K562 (cell line): ENCODE measurements around the gene CHD6. TPM values are rescaled to one million over a fixed set of nuclear protein-coding genes. Genes with fewer than 3 reads are reported as not detected.

ENCODE experiments used
- ATAC-seq: fragments of 200-7000 bp; cut with Tn5 transposase; 3 replicates; pipeline ENCODE4 v1.9.1; 2020; ENCODE audit warnings: moderate library complexity
- BruUV-seq: library from RNA; stranded (reverse); fragments of 400-500 nt; replicated peaks from 2 replicates; lab custom pipeline; 2021; lab: Mats Ljungman, UMichigan
- CTCF ChIA-PET: fragments of 300-600 bp; formaldehyde crosslinking; extraction: SDS; loops from one replicate; lab custom pipeline; 2021; ENCODE audit warnings: low intra/inter-chr PET ratio; lab: Yijun Ruan, JAX
- POLR2A ChIA-PET: fragments of 300-600, 350-650 bp; sonication (Branson Sonifier 250); formaldehyde crosslinking; extraction: SDS; loops from one replicate; lab custom pipeline; 2021; ENCODE audit warnings: antibody characterized with exemption, inconsistent platforms; lab: Yijun Ruan, JAX
- DNase-seq, 4 experiments: peaks; one replicate each; pipeline versions ENCODE4 v3.0.0 to v3.0.0-alpha.2; 2011 to 2018; ENCODE audit warnings: low spot score in 3 of 4, mixed read lengths in 3 of 4; ENCODE audit errors: extremely low read depth in 1 of 4
- FAIRE-seq: peaks from 2 replicates; lab custom pipeline; 2011; peaks lifted over from hg19 to GRCh38; lab: Jason Lieb, UNC
- H2AFZ ChIP-seq: 2 replicates; pipeline ENCODE4 v1.6.0; 2011; ENCODE audit warnings: low read depth, low read length, control low read depth, inconsistent platforms
- H3K27ac ChIP-seq: fragments of 200-600 bp; 3 replicates; pipeline ENCODE4 v1.8.0; 2011; ENCODE audit warnings: low read depth, mild to moderate bottlenecking, control low read depth, inconsistent platforms, low read length, moderate library complexity, mixed read lengths; ENCODE audit errors: extremely low read depth
- H3K27me3 ChIP-seq, 2 experiments: fragments of 300-600 bp in 1 of 2; 2 replicates in 1 of 2; 3 replicates in 1 of 2; pipeline versions ENCODE4 v1.6.0 to v1.8.0; 2011; ENCODE audit warnings: inconsistent platforms in 2 of 2, low read length in 2 of 2, mild to moderate bottlenecking in 1 of 2, mixed read lengths in 1 of 2, moderate library complexity in 1 of 2; ENCODE audit not compliant: control insufficient read depth in 2 of 2, insufficient read depth in 2 of 2
- H3K36me3 ChIP-seq: fragments of 300-600 bp; 3 replicates; pipeline ENCODE4 v1.8.0; 2011; ENCODE audit warnings: mild to moderate bottlenecking, low read length, inconsistent platforms; ENCODE audit not compliant: control insufficient read depth, insufficient read depth
- H3K4me1 ChIP-seq, 2 experiments: fragments of 200-600 bp in 1 of 2; replicated peaks in 1 of 2; 2 replicates in 1 of 2; 3 replicates in 1 of 2; pipeline versions ENCODE4 v1.5.1 to v1.8.0; 2011; ENCODE audit warnings: inconsistent platforms in 2 of 2, low read length in 2 of 2, mild to moderate bottlenecking in 1 of 2, mixed read lengths in 1 of 2, moderate library complexity in 1 of 2; ENCODE audit not compliant: control insufficient read depth in 2 of 2, insufficient read depth in 2 of 2
- H3K4me2 ChIP-seq: 2 replicates; pipeline ENCODE4 v1.6.1; 2011; ENCODE audit warnings: low read length, control low read depth, inconsistent platforms, mixed read lengths; ENCODE audit not compliant: insufficient read depth
- H3K4me3 ChIP-seq: fragments of 200-600 bp; sonication (generic), shearing (Covaris generic); 2 replicates; pipeline ENCODE4 v1.5.1; 2016; ENCODE audit warnings: control low read depth, inconsistent platforms
- H3K79me2 ChIP-seq: fragments of 200-600 bp; 3 replicates; pipeline ENCODE4 v1.8.0; 2011; ENCODE audit warnings: low read length, inconsistent platforms; ENCODE audit not compliant: control insufficient read depth, insufficient read depth
- H3K9ac ChIP-seq, 2 experiments: 2 replicates each; pipeline versions ENCODE4 v1.6.0 to v1.6.1; 2011; ENCODE audit warnings: low read depth in 2 of 2, low read length in 2 of 2, control low read depth in 1 of 2, inconsistent platforms in 1 of 2, mild to moderate bottlenecking in 1 of 2, mixed read lengths in 1 of 2; ENCODE audit not compliant: insufficient read depth in 1 of 2
- H3K9me1 ChIP-seq: one replicate; pipeline ENCODE4 v1.6.0; 2011; ENCODE audit warnings: inconsistent platforms, mild to moderate bottlenecking, low read length, moderate library complexity; ENCODE audit not compliant: control insufficient read depth, insufficient read depth
- H3K9me3 ChIP-seq: replicated peaks from 2 replicates; pipeline ENCODE4 v1.5.1; 2011; ENCODE audit warnings: low read depth, low read length, inconsistent platforms; ENCODE audit not compliant: control insufficient read depth, insufficient read depth
- H4K20me1 ChIP-seq: replicated peaks from 2 replicates; pipeline ENCODE4 v1.6.1; 2011; ENCODE audit warnings: low read length, inconsistent platforms, mixed read lengths; ENCODE audit not compliant: control insufficient read depth, insufficient read depth
- ADNP ChIP-seq: fragments of 200-800 bp; sonication (Bioruptor generic); IDR thresholded peaks from 2 replicates; pipeline ENCODE4 v1.6.1; 2016; ENCODE audit warnings: missing genetic modification characterization, missing compliant biosample characterization
- BCL6 ChIP-seq: fragments of 250-450 bp; sonication (Bioruptor Pico); IDR thresholded peaks from 2 replicates; pipeline ENCODE4 v1.4.0; 2020
- CBFA2T3 ChIP-seq: fragments of 450-650 bp; IDR thresholded peaks from 2 replicates; pipeline ENCODE4 v1.6.1; 2017
- E2F3 ChIP-seq: fragments of 250-450 bp; sonication (Bioruptor Pico); IDR thresholded peaks from 2 replicates; pipeline ENCODE4 v1.4.0; 2020; ENCODE audit warnings: mild to moderate bottlenecking
- E4F1 ChIP-seq: fragments of 250-450 bp; sonication (Bioruptor Pico); IDR thresholded peaks from 2 replicates; pipeline ENCODE4 v1.5.0; 2021; ENCODE audit warnings: mild to moderate bottlenecking, borderline replicate concordance
- FOXK2 ChIP-seq, 2 experiments: fragments of 450-650 bp; IDR thresholded peaks in 1 of 2; conservative IDR thresholded peaks in 1 of 2; 2 replicates each; pipeline ENCODE4 v1.6.1; 2016; ENCODE audit warnings: low read depth in 2 of 2, mild to moderate bottlenecking in 1 of 2
- KAT7 ChIP-seq: sonication (generic); formaldehyde crosslinking; IDR thresholded peaks from 2 replicates; pipeline ENCODE4 v1.8.0; 2022; ENCODE audit warnings: missing genetic modification reagents, mild to moderate bottlenecking, borderline replicate concordance
- MTF1 ChIP-seq: fragments of 250-450 bp; sonication (Bioruptor Pico); IDR thresholded peaks from 2 replicates; pipeline ENCODE4 v1.9.0; 2021; ENCODE audit warnings: moderate library complexity, mild to moderate bottlenecking, inconsistent platforms, borderline replicate concordance
- NFXL1 ChIP-seq: fragments of 450-650 bp; formaldehyde crosslinking; IDR thresholded peaks from 2 replicates; pipeline ENCODE4 v1.4.0; 2021; ENCODE audit warnings: mild to moderate bottlenecking
- ZHX1 ChIP-seq: fragments of 150-350 bp; conservative IDR thresholded peaks from 2 replicates; pipeline ENCODE4 v1.6.1; 2014; ENCODE audit warnings: low read length
- ZNF212 ChIP-seq: fragments of 450-650 bp; formaldehyde crosslinking; IDR thresholded peaks from 2 replicates; pipeline ENCODE4 v1.4.0; 2020; ENCODE audit warnings: mild to moderate bottlenecking
- ZNF232 ChIP-seq: sonication (generic); formaldehyde crosslinking; IDR thresholded peaks from 2 replicates; pipeline ENCODE4 v1.8.0; 2022; ENCODE audit warnings: mild to moderate bottlenecking, missing genetic modification reagents
- WGBS: fragments of 100-300 bp; shearing (Covaris generic); methylation state at CpG from one replicate; pipeline ENCODE4 v1.1.6; 2016; ENCODE audit warnings: low coverage, mixed read lengths; ENCODE audit not compliant: insufficient coverage; ENCODE audit errors: missing lambda C conversion rate; 5-methylcytosine and 5-hydroxymethylcytosine counted together
- in situ Hi-C: fragments of 300-500 bp; cut with MboI; formaldehyde crosslinking; loops from 4 replicates; pipeline ENCODE4 v1.15.0; 2018; ENCODE audit warnings: inconsistent platforms, mixed read lengths
- intact Hi-C: fragments of 100-400 bp; cut with micrococcal nuclease; formaldehyde crosslinking; loops from 2 replicates; pipeline ENCODE4 v1.14.2; 2022
- polyA plus RNA-seq, 8 experiments: library from polyadenylated mRNA; depleted of rRNA in 4 of 8; stranded (reverse) in 5 of 8; unstranded in 3 of 8; fragments of >200 nt; fragmentation: Nextera tagmentation in 2 of 8; fragmentation: Illumina TruSeq in 1 of 8; extraction: Ambion mirVana in 2 of 8; extraction: Trizol in 1 of 8; gene quantifications; 2 replicates each; pipeline versions ENCODE4 v1.2.1 to v1.2.3, GENCODE V29; 2011 to 2014; ENCODE audit warnings: inconsistent platforms in 1 of 8, missing spikeins in 1 of 8
- total RNA-seq, 7 experiments: library from RNA; depleted of rRNA in 6 of 7; stranded (reverse); fragments of >200 nt in 6 of 7; fragmentation: Illumina TruSeq in 2 of 7; extraction: Trizol in 2 of 7; gene quantifications; 2 replicates each; pipeline versions ENCODE4 v1.2.1 to v1.2.3, GENCODE V29; 2011 to 2021; ENCODE audit warnings: low replicate concordance in 1 of 7
- TF ChIP-seq, protein P1 (sequence below): fragments of 450-650 bp; conservative IDR thresholded peaks from 2 replicates; pipeline ENCODE4 v1.6.1; 2016; ENCODE audit warnings: missing genetic modification characterization, low read depth, mild to moderate bottlenecking, missing compliant biosample characterization, moderate library complexity
- TF ChIP-seq, protein P2 (sequence below): fragments of 250-450 bp; sonication (Bioruptor Pico); IDR thresholded peaks from 2 replicates; pipeline ENCODE4 v1.5.0; 2022; ENCODE audit warnings: mild to moderate bottlenecking

The CHD6 gene
- total and polyA plus RNA-seq, 9 of the 15 experiments (the other 6 are each of a cell fraction or from before 2014, with no cell fraction given) = 3.9 to 24.2 (median 12.8) TPM

- DNase-seq = no peak
- intact Hi-C loops = no loop called here
- ChIA-PET POLR2A (no interaction called here), CTCF (no interaction called here)
- H4K20me1 ChIP-seq = no peaks in the 10 kb centered on the region
- no peaks in the 10 kb centered on the region for H3K9me3 ChIP-seq
- H3K27ac ChIP-seq = no peak overlapping the region
- FAIRE-seq = no peak
- no peak overlapping the region for H3K4me3 ChIP-seq
- whole genome bisulfite sequencing = 71% methylated on average over 5 of the region's 5 CpGs
- no peaks in the 10 kb centered on the region for H3K79me2 ChIP-seq
- no peaks in the 10 kb centered on the region for H3K27me3 ChIP-seq
- peaks cover 11% of the 10 kb centered on the region for H3K36me3 ChIP-seq
- H3K4me1 ChIP-seq = peaks cover 0 to 5% of the 10 kb centered on the region in 2 experiments; a peak in 2 of 5 replicates
- H3K4me2 ChIP-seq = no peak overlapping the region
- no peak overlapping the region for H2AFZ ChIP-seq
- no peaks in the 10 kb centered on the region for H3K9me1 ChIP-seq
- no peak overlapping the region for H3K9ac ChIP-seq
- BruUV-seq = no TSS peak
- ATAC-seq = no peak
- in situ Hi-C loops = no loop called here
- no peak for TF ChIP-seq FOXK2 (conservative IDR thresholded peaks at IDR 0.05 in 1 of 2, IDR thresholded peaks at IDR 0.05 in 1 of 2; ENCODE audit: low read depth in 2 of 2)
- no peak for TF ChIP-seq CBFA2T3
- TF ChIP-seq, protein P1, sequence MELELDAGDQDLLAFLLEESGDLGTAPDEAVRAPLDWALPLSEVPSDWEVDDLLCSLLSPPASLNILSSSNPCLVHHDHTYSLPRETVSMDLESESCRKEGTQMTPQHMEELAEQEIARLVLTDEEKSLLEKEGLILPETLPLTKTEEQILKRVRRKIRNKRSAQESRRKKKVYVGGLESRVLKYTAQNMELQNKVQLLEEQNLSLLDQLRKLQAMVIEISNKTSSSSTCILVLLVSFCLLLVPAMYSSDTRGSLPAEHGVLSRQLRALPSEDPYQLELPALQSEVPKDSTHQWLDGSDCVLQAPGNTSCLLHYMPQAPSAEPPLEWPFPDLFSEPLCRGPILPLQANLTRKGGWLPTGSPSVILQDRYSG (tag) = no peak
- TF ChIP-seq BCL6 (CRISPR knock-in tag) = no peak
- TF ChIP-seq E4F1 (CRISPR knock-in tag) = no peak
- no peak for TF ChIP-seq KAT7 (CRISPR knock-in tag)
- TF ChIP-seq ZNF232 (CRISPR knock-in tag) = no peak
- TF ChIP-seq, protein P2, sequence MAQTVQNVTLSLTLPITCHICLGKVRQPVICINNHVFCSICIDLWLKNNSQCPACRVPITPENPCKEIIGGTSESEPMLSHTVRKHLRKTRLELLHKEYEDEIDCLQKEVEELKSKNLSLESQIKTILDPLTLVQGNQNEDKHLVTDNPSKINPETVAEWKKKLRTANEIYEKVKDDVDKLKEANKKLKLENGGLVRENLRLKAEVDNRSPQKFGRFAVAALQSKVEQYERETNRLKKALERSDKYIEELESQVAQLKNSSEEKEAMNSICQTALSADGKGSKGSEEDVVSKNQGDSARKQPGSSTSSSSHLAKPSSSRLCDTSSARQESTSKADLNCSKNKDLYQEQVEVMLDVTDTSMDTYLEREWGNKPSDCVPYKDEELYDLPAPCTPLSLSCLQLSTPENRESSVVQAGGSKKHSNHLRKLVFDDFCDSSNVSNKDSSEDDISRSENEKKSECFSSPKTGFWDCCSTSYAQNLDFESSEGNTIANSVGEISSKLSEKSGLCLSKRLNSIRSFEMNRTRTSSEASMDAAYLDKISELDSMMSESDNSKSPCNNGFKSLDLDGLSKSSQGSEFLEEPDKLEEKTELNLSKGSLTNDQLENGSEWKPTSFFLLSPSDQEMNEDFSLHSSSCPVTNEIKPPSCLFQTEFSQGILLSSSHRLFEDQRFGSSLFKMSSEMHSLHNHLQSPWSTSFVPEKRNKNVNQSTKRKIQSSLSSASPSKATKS (CRISPR knock-in tag) = no peak
- TF ChIP-seq NFXL1 (CRISPR knock-in tag) = no peak
- TF ChIP-seq E2F3 (CRISPR knock-in tag) = no peak
- no peak for TF ChIP-seq MTF1 (CRISPR knock-in tag)
- no peak for TF ChIP-seq ZNF212 (CRISPR knock-in tag)
- TF ChIP-seq ZHX1 = no peak
- TF ChIP-seq ADNP = no peak
These were observed 110.7 kb downstream of the CHD6 start for GRCh38 chr20:41507436-41507835.
